ENCODE measurements around the gene CRLF3. TPM values are rescaled to one million over a fixed set of nuclear protein-coding genes. Genes with fewer than 3 reads are reported as not detected.
"Not testable (repeated sequence)": the region's sequence is repeated elsewhere in the genome, so short reads cannot be mapped to it uniquely, and the experiment has no call there.

Gene CRLF3
- total RNA-seq, 6 experiments from 2014 or later, result 11.6 to 13.4 (median 12.1) TPM

- Mint-ChIP-seq H3K36me3 (ENCODE audit: low read depth) (peaks cover 32% of the 10 kb centered on the region), H3K4me1 (ENCODE audit: low read depth) (peaks cover 13% of the 10 kb centered on the region), H3K4me3 (no peak overlapping the region), H3K27me3 (ENCODE audit: insufficient read depth) (peaks cover 4% of the 10 kb centered on the region), H3K9me3 (no peaks in the 10 kb centered on the region), H3K27ac (no peak overlapping the region)
- no peak for DNase-seq
- no peak for TF ChIP-seq CTCF (IDR thresholded peaks at IDR 0.05)
Measured at GRCh38 chr17:30782206-30782605, 42.3 kb downstream of the CRLF3 start.

- Mint-ChIP-seq H3K27me3 (ENCODE audit: insufficient read depth) (peaks cover 3% of the 10 kb centered on the region; the same call in 1 of the 2 replicates), H3K27ac (no peak overlapping the region; the same call in 1 of the 2 replicates), H3K4me1 (ENCODE audit: low read depth) (peaks cover 13% of the 10 kb centered on the region), H3K9me3 (no peaks in the 10 kb centered on the region), H3K4me3 (no peak overlapping the region), H3K36me3 (ENCODE audit: low read depth) (peaks cover 25% of the 10 kb centered on the region)
- DNase-seq, result no peak
- no peak for TF ChIP-seq CTCF (IDR thresholded peaks at IDR 0.05)
Measured at GRCh38 chr17:30780343-30780742, 44.1 kb downstream of the CRLF3 start.

- peaks cover 17% of the 10 kb centered on the region for H3K4me1 Mint-ChIP-seq (ENCODE audit: low read depth)
- not testable (repeated sequence) for H3K4me3 Mint-ChIP-seq
Measured at GRCh38 chr17:30768771-30769170, 55.7 kb downstream of the CRLF3 start.

GRCh38 chr17:30767641-30768404 lies 56.7 kb downstream of the CRLF3 start:
- Mint-ChIP-seq H3K36me3 (ENCODE audit: low read depth) (peaks cover 19% of the 10 kb centered on the region), H3K4me3 (0 out of 2 replicates have a peak overlapping the region, but pooled peaks have one; percentile 28), H3K27ac (peak overlapping the region; percentile 55; the same call in 1 of the 2 replicates), H3K4me1 (ENCODE audit: low read depth) (peaks cover 17% of the 10 kb centered on the region)
- H3K9me3 Mint-ChIP-seq; H3K27me3 Mint-ChIP-seq (ENCODE audit: insufficient read depth); DNase-seq: not testable (repeated sequence)

More at GRCh38 chr17:30768771-30769170, 55.7 kb downstream of the CRLF3 start:
- not testable (repeated sequence) for H3K9me3 Mint-ChIP-seq; H3K27me3 Mint-ChIP-seq (ENCODE audit: insufficient read depth)
- peak; percentile 25 for DNase-seq
- peaks cover 20% of the 10 kb centered on the region for H3K36me3 Mint-ChIP-seq (ENCODE audit: low read depth)
- H3K27ac Mint-ChIP-seq, result peak overlapping the region; percentile 75

GRCh38 chr17:30761060-30761459 lies 63.4 kb downstream of the CRLF3 start:
- Mint-ChIP-seq H3K4me3 (no peak overlapping the region), H3K27ac (0 out of 2 replicates have a peak overlapping the region, but pooled peaks have one; percentile 40), H3K9me3 (no peaks in the 10 kb centered on the region), H3K27me3 (ENCODE audit: insufficient read depth) (no peaks in the 10 kb centered on the region), H3K4me1 (ENCODE audit: low read depth) (no peaks in the 10 kb centered on the region), H3K36me3 (ENCODE audit: low read depth) (peaks cover 5% of the 10 kb centered on the region; the same call in 1 of the 2 replicates)
- TF ChIP-seq CTCF (IDR thresholded peaks at IDR 0.05), result no peak
- no peak for DNase-seq

- H3K27ac Mint-ChIP-seq; DNase-seq; H3K4me3 Mint-ChIP-seq; H3K4me1 Mint-ChIP-seq (ENCODE audit: low read depth); H3K9me3 Mint-ChIP-seq; H3K27me3 Mint-ChIP-seq (ENCODE audit: insufficient read depth): not testable (repeated sequence)
- peaks cover 25% of the 10 kb centered on the region for H3K36me3 Mint-ChIP-seq (ENCODE audit: low read depth)
Measured at GRCh38 chr17:30753291-30753690, 71.2 kb downstream of the CRLF3 start.

- H3K4me3 Mint-ChIP-seq; H3K4me1 Mint-ChIP-seq (ENCODE audit: low read depth); DNase-seq; H3K27me3 Mint-ChIP-seq (ENCODE audit: insufficient read depth); H3K27ac Mint-ChIP-seq; H3K9me3 Mint-ChIP-seq: not testable (repeated sequence)
- peaks cover 22% of the 10 kb centered on the region for H3K36me3 Mint-ChIP-seq (ENCODE audit: low read depth)
Measured at GRCh38 chr17:30750982-30751381, 73.5 kb downstream of the CRLF3 start.

- H3K9me3 Mint-ChIP-seq; H3K4me1 Mint-ChIP-seq (ENCODE audit: low read depth); DNase-seq; H3K27ac Mint-ChIP-seq; H3K4me3 Mint-ChIP-seq; H3K27me3 Mint-ChIP-seq (ENCODE audit: insufficient read depth): not testable (repeated sequence)
- H3K36me3 Mint-ChIP-seq (ENCODE audit: low read depth), result peaks cover 10% of the 10 kb centered on the region
Measured at GRCh38 chr17:30747621-30748020, 76.9 kb downstream of the CRLF3 start.

- H3K4me3 Mint-ChIP-seq; H3K27ac Mint-ChIP-seq; H3K27me3 Mint-ChIP-seq (ENCODE audit: insufficient read depth); H3K9me3 Mint-ChIP-seq; DNase-seq; H3K4me1 Mint-ChIP-seq (ENCODE audit: low read depth): not testable (repeated sequence)
- H3K36me3 Mint-ChIP-seq (ENCODE audit: low read depth), result peaks cover 10% of the 10 kb centered on the region
Measured at GRCh38 chr17:30742669-30743068, 81.8 kb downstream of the CRLF3 start.

- DNase-seq; H3K9me3 Mint-ChIP-seq; H3K27ac Mint-ChIP-seq; H3K4me3 Mint-ChIP-seq; H3K27me3 Mint-ChIP-seq (ENCODE audit: insufficient read depth): not testable (repeated sequence)
- Mint-ChIP-seq H3K4me1 (ENCODE audit: low read depth) (peaks cover 20% of the 10 kb centered on the region), H3K36me3 (ENCODE audit: low read depth) (peaks cover 19% of the 10 kb centered on the region)
Measured at GRCh38 chr17:30736371-30736770, 88.1 kb downstream of the CRLF3 start.

GRCh38 chr17:30735644-30736043 lies 88.8 kb downstream of the CRLF3 start:
- DNase-seq; H3K27ac Mint-ChIP-seq; H3K9me3 Mint-ChIP-seq; H3K27me3 Mint-ChIP-seq (ENCODE audit: insufficient read depth); H3K4me3 Mint-ChIP-seq: not testable (repeated sequence)
- Mint-ChIP-seq H3K36me3 (ENCODE audit: low read depth) (peaks cover 19% of the 10 kb centered on the region), H3K4me1 (ENCODE audit: low read depth) (peaks cover 20% of the 10 kb centered on the region)

Data from HFFc6 (cell line).